ENCODE data around the gene MLC1. TPM values are rescaled to one million over a fixed set of nuclear protein-coding genes. Genes with fewer than 3 reads are reported as not detected.

The MLC1 gene
- total RNA-seq, 1 donor, result under 0.01 TPM

GRCh38 chr22:50115693-50116092 is 30.5 kb upstream of the MLC1 start:
- DNase-seq (ENCODE audit: low read depth), result peak; percentile 65
- no peak overlapping the region for H3K4me3 ChIP-seq (ENCODE audit: low read depth, low read length)
- no peak for TF ChIP-seq CTCF (IDR thresholded peaks at IDR 0.05; ENCODE audit: insufficient read depth, low read depth, low read length)

- DNase-seq (ENCODE audit: low read depth), result peak; percentile 95
- peak overlapping the region; percentile 58 for H3K4me3 ChIP-seq (ENCODE audit: low read depth, low read length)
- TF ChIP-seq CTCF (IDR thresholded peaks at IDR 0.05; ENCODE audit: insufficient read depth, low read depth, low read length), result no peak
Measured at GRCh38 chr22:50114221-50115021, 29.2 kb upstream of the MLC1 start.

GRCh38 chr22:50112151-50113118 is 27.2 kb upstream of the MLC1 start:
- DNase-seq (ENCODE audit: low read depth), result peak; percentile 91
- TF ChIP-seq CTCF (IDR thresholded peaks at IDR 0.05; ENCODE audit: insufficient read depth, low read depth, low read length), result no peak
- H3K4me3 ChIP-seq (ENCODE audit: low read depth, low read length), result no peak overlapping the region

- DNase-seq (ENCODE audit: low read depth), result no peak
- no peak overlapping the region for H3K4me3 ChIP-seq (ENCODE audit: low read depth, low read length)
- TF ChIP-seq CTCF (IDR thresholded peaks at IDR 0.05; ENCODE audit: insufficient read depth, low read depth, low read length), result no peak
Measured at GRCh38 chr22:50111056-50111455, 25.8 kb upstream of the MLC1 start.

GRCh38 chr22:50107529-50107928 is 22.3 kb upstream of the MLC1 start:
- TF ChIP-seq CTCF (IDR thresholded peaks at IDR 0.05; ENCODE audit: insufficient read depth, low read depth, low read length), result no peak
- no peak for DNase-seq (ENCODE audit: low read depth)
- no peak overlapping the region for H3K4me3 ChIP-seq (ENCODE audit: low read depth, low read length)

- no peak for TF ChIP-seq CTCF (IDR thresholded peaks at IDR 0.05; ENCODE audit: insufficient read depth, low read depth, low read length)
- peak; percentile 76 for DNase-seq (ENCODE audit: low read depth)
- no peak overlapping the region for H3K4me3 ChIP-seq (ENCODE audit: low read depth, low read length)
Measured at GRCh38 chr22:50105208-50106100, 20.2 kb upstream of the MLC1 start.
